ENCODE measurements around the gene ZNF662. TPM values are rescaled to one million over a fixed set of nuclear protein-coding genes. Genes with fewer than 3 reads are reported as not detected.

ZNF662 gene
- total RNA-seq, 4 donors from 2014 or later: 1.2 to 8.9 (median 6.0) TPM

DNA sequence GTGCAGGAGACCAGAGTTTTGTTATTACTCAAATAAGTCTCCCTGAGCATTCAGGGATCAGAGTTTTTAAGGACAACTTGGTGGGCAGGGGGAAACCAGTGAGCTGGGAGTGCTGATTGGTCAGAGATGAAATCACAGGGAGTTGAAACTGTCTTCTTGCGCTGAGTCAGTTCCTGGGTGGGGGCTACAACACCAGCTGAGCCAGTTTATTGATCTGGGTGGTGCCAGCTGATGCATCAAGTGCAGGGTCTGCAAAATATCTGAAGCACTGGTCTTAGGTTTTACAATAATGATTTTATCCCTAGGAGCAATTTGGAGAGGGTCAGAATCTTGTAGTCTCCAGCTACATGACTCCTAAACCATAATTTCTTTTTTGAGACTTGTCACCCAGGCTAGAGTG lies 13.8 kb upstream of the ZNF662 start:
- DNase-seq: no peak
- no peaks in the 10 kb centered on the region for H3K36me3 ChIP-seq
- H3K27ac ChIP-seq: no peak overlapping the region
- H3K27me3 ChIP-seq: no peaks in the 10 kb centered on the region
- no peak overlapping the region for H3K4me3 ChIP-seq
- H3K4me1 ChIP-seq: no peaks in the 10 kb centered on the region
- TF ChIP-seq, protein P1, sequence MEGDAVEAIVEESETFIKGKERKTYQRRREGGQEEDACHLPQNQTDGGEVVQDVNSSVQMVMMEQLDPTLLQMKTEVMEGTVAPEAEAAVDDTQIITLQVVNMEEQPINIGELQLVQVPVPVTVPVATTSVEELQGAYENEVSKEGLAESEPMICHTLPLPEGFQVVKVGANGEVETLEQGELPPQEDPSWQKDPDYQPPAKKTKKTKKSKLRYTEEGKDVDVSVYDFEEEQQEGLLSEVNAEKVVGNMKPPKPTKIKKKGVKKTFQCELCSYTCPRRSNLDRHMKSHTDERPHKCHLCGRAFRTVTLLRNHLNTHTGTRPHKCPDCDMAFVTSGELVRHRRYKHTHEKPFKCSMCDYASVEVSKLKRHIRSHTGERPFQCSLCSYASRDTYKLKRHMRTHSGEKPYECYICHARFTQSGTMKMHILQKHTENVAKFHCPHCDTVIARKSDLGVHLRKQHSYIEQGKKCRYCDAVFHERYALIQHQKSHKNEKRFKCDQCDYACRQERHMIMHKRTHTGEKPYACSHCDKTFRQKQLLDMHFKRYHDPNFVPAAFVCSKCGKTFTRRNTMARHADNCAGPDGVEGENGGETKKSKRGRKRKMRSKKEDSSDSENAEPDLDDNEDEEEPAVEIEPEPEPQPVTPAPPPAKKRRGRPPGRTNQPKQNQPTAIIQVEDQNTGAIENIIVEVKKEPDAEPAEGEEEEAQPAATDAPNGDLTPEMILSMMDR (IDR thresholded peaks at IDR 0.05): no peak
- no peak for TF ChIP-seq POLR2A (IDR thresholded peaks at IDR 0.05)
- H3K9me3 ChIP-seq: no peaks in the 10 kb centered on the region

- Histone ChIP-seq H3K4me3 (no peak overlapping the region), H3K27ac (no peak overlapping the region), H3K9me3 (no peaks in the 10 kb centered on the region), H3K36me3 (no peaks in the 10 kb centered on the region), H3K4me1 (no peaks in the 10 kb centered on the region), H3K27me3 (no peaks in the 10 kb centered on the region)
- no peak for DNase-seq
- TF ChIP-seq, protein P1 (IDR thresholded peaks at IDR 0.05): no peak
- TF ChIP-seq POLR2A (IDR thresholded peaks at IDR 0.05): no peak
Observed at GRCh38 chr3:42892807-42893206, 13.1 kb upstream of the ZNF662 start.

DNA sequence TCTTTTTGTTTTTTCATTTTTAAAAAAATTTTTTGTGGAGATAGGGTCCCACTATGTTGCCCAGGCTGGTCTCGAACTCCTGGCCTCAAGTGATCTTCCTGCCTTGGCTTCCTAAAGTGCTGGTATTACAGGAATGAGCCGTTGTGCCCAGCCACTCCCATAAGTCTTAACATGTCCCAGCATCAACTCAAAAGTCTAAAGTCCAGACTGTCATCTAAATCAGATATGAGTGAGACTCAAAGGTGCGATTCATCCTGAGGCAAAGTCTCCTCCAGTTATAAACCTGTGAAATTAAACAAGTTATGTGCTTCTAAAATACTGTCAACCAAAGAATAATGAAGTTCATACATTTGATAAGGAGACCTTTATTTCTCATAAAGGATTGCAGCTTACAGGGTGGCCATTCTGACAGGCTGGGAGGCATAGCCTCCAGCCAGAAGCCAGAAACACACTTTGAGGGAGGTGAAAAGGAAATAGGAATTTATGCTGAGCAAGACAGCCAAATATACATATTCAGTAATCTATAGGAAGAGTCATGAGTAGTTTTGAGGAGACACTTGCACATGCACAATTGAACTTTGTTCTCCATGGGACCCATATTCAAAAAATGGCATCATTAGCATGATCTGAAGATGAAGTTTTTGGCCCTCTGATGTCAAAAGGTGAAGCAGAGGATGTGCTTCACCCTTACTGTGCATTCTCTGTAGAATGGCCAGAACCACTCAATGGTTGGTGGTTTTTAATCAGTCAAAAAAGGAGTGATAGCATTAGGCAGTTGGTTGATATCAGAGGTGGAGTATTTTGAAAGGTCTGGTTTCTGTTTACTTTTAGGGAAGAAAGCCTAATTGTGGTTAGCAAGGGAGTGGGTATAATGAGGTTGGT lies 11.0 kb upstream of the ZNF662 start:
- no peak for TF ChIP-seq POLR2A (IDR thresholded peaks at IDR 0.05)
- TF ChIP-seq, protein P1 (IDR thresholded peaks at IDR 0.05): no peak
- no peaks in the 10 kb centered on the region for H3K36me3 ChIP-seq
- no peak for DNase-seq
- H3K4me3 ChIP-seq: no peak overlapping the region
- H3K27me3 ChIP-seq: no peaks in the 10 kb centered on the region
- H3K9me3 ChIP-seq: no peaks in the 10 kb centered on the region
- no peaks in the 10 kb centered on the region for H3K4me1 ChIP-seq
- no peak overlapping the region for H3K27ac ChIP-seq

- Histone ChIP-seq H3K36me3 (no peaks in the 10 kb centered on the region), H3K27ac (no peak overlapping the region), H3K27me3 (no peaks in the 10 kb centered on the region), H3K4me3 (no peak overlapping the region), H3K9me3 (no peaks in the 10 kb centered on the region), H3K4me1 (no peaks in the 10 kb centered on the region)
- no peak for DNase-seq
- no peak for TF ChIP-seq POLR2A (IDR thresholded peaks at IDR 0.05)
- TF ChIP-seq, protein P1 (IDR thresholded peaks at IDR 0.05): no peak
Observed at GRCh38 chr3:42895580-42895868, 10.4 kb upstream of the ZNF662 start.

DNA sequence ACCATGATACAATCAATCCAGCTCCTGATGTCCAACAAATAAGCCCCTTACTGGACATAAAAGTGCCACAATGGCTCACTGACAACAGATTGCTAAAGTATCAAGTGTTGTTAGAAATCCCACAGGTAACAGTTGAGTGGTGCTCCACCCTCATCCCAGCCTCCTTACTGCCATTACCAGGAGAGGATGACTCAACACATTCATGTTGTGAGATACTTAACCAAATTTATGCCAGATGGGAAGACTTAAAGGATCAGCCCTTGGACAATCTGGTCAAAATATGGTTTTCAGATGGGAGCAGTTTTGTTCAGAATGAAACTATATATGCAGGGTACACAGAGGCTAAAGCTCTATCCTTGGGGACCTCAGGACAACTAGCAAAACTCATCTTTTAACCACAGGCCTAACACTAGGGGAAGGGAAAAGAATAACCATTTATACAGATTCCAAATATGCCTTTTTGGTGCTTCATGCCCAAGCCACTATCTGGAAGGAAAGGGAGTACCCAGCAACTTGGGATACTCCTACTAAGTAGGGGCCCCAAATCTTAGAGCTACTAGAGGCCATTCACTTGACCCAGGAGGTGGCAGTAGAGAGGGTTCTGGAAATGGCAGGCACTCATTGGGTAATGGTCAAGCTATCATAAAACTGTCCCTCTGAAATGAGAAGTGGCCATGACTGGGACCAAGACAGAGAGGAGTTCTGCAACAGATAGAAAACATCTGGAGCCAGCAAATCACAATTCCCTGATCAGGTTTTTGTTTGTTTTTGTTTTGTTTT lies 6.9 kb upstream of the ZNF662 start:
- Histone ChIP-seq H3K36me3 (no peaks in the 10 kb centered on the region), H3K27ac (no peak overlapping the region), H3K4me3 (no peak overlapping the region), H3K9me3 (no peaks in the 10 kb centered on the region), H3K27me3 (no peaks in the 10 kb centered on the region), H3K4me1 (no peaks in the 10 kb centered on the region)
- TF ChIP-seq, protein P1 (IDR thresholded peaks at IDR 0.05): no peak
- no peak for TF ChIP-seq POLR2A (IDR thresholded peaks at IDR 0.05)
- DNase-seq: no peak

All from Peyer's patch (tissue), 4 donors.